HG02885 (cell line): ENCODE data around the gene PPP1R2B.
A peak's percentile ranks its signal among the peaks of the same experiment; 100 is the strongest.

Experiments
- ATAC-seq: cut with Tn5 transposase; IDR thresholded peaks from one replicate; pipeline ENCODE4 v1.9.1; 2021; ENCODE audit warnings: mild to moderate bottlenecking; ENCODE audit not compliant: unreplicated experiment, poor library complexity

Gene PPP1R2B

GRCh38 chr5:156870498-156870839 lies 20.4 kb downstream of the PPP1R2B start:
- no peak for ATAC-seq

DNA sequence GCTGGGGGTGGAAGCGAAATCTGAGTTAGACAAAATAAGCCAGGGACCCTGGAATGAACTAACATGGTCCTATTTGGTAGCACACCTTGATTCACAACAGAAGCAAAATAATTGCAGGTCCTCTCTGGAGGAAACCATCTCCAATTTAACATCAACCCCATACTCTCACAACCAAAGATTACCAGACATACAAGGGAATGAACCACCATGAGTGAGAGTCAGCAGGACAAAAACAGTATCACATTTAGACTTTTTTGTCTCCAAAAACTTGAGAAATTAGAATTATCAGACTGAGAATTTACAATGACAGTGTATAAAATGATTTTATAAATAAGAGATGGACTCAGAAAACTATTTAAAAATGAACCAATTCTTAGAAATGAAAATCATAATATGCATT lies 21.1 kb downstream of the PPP1R2B start:
- no peak for ATAC-seq

- peak; percentile 80 for ATAC-seq
Observed at GRCh38 chr5:156879665-156880285, 29.7 kb downstream of the PPP1R2B start.

DNA sequence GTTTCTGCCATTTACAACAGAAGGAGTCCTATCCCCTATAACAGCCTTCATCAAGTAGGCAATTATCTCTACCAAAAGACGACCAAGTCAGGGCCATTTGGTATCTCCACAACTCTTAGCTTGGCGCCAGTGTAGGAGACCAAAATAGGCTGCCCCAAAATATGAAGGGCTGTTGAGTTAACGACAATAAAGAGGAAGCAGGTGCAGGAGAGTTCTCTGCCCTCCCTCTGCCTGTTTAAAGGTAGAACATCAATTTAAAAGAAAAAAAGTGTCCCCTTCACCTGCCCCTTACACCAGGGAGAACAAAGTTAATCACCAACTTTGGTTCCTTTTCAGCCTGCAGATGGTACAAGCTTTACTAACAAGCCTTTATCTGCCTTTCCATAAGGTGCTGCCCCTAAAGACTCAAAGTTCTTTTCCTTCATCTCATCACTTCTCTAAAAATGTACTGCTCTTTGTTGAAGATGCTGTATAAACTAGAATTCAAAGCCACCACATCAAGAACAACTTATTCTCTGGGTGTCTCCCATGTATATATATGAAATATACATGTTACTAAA lies 33.3 kb downstream of the PPP1R2B start:
- peak; percentile 44 for ATAC-seq

DNA sequence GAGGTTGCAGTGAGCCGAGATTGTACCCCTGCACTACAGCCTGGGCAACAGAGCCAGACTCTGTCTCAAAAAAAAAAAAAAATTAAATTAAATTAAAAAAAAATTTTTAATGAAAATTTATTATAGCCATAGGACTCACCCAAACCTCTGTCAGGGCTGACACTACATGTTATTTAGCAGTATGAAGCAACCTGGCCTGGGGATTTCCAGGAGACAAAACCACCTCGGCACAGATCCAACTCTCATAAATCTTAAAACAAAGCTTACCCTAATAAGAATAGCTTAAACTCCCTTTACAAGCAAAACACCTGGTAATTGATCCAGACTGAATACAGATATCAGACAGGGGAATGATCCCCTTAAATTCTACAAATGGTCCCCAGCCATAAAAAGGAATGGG lies 38.4 kb downstream of the PPP1R2B start:
- no peak for ATAC-seq

DNA sequence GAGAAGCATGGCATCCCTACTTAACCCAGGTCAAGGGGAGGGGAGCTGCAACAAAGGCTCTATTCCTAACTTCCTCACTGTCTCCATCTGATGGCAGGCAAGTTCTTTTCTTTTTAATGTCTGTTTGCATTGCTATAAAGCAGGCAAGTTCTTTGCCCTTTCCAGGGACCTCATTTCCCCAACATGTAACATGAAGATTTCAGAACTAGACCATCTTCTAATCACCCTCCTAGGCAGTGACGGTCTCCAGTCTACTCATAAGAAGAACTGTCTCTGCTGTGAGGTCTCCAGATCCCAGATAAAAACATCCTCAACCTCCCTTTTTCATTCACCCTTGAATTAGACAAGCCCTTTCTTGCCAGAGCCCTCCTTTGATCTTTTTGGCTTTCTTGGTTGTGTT lies 42.1 kb downstream of the PPP1R2B start:
- ATAC-seq = no peak

DNA sequence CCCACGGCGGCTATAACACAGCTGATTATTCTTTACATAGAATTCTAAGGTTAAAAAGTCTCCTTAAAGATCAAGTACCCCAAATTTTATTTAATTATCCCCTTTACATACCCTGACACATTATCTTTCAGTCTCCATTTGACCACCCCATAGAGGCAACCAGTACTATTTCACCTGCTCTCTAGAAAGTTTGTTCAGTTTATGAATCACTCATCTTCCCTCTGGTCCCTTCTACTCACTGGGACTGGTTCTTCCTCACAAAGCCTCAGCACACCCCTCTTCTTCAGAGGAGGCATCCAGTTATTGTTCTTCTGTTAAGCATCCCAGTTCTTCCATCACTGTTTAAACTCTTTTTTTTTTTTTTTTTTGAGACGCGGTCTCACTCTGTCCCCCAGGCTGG lies 42.8 kb downstream of the PPP1R2B start:
- ATAC-seq = no peak

DNA sequence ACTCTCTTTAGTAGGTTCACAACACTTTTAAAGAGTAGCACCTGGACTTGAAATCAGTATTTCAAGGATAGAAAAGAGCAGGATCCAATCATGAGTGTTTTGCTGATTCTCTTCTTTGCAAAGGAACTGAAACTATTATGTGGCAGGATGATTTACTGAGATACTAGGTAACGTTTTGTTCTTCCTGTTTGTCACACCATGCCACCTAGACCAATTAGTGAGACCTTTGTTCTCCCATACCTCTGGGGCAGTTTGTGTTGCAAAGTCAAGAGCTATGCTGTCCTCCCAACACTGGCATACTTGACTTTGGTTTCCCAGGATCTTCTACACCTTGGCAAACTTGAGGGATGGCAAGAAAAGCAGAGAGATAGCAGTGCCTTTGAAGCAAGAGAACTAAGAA lies 43.4 kb downstream of the PPP1R2B start:
- ATAC-seq = peak; percentile 61

GRCh38 chr5:156896546-156896945 lies 46.5 kb downstream of the PPP1R2B start:
- no peak for ATAC-seq
